Kidney glomerular epithelial cell (primary cell): Measurements from ENCODE around the gene NMRK2.
"Not testable (repeated sequence)": the region's sequence is repeated elsewhere in the genome, so short reads cannot be mapped to it uniquely, and the experiment has no call there.

Experiments used
- DNase-seq: peaks from one replicate; lab custom pipeline; 2025; lab: John Stamatoyannopoulos, UW

Gene NMRK2

GRCh38 chr19:3964256-3965194, 31.7 kb downstream of the NMRK2 start:
- DNase-seq = no peak

DNA sequence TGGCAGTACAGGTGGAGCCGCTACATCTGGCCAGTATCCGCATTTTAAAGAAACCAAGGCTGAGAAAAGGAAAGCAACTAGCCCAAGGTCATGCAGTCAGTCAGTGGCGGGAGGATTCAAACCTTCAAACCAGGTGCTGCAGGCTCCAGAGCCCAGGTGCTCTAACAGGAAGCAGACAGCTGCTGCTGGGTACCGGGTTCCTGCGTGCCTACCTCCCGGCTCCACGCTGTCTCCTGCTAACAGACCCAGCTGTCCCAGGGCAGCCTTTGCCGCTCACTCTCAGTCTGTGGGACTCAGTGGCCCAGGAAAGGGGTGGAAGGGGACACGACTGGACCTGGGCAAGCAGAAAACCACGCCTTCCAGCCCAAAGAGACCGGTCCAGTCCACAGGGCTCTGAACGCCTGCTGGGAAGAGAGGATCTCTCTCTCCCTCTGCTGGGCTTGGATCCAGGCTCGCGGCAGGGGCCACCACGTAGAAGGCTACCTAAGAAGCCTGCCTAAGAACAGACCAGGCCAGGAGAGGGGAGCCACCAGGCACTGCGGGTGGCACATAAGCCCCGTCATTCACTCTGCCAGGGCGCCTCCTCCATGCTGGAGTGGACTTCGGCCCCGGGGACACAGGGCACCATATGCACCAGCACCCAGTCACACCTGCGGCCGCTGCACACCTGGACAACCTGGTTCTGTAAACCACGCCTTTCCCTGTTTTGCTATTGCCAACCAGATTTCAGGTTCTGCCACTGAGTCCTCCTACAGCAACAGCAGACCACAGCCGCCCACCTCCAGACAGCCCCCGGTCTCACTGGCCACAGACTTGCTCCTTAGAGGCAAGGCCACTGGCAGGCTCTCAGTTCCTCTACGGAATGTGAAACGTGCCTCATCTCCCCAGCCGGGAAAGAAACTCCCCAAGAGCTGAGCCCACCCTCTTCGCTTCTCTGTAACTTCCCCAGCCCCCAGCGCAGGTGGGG, 33.5 kb downstream of the NMRK2 start:
- DNase-seq = no peak

- DNase-seq = not testable (repeated sequence)
These were observed 35.1 kb downstream of the NMRK2 start for GRCh38 chr19:3967983-3968382.

DNA sequence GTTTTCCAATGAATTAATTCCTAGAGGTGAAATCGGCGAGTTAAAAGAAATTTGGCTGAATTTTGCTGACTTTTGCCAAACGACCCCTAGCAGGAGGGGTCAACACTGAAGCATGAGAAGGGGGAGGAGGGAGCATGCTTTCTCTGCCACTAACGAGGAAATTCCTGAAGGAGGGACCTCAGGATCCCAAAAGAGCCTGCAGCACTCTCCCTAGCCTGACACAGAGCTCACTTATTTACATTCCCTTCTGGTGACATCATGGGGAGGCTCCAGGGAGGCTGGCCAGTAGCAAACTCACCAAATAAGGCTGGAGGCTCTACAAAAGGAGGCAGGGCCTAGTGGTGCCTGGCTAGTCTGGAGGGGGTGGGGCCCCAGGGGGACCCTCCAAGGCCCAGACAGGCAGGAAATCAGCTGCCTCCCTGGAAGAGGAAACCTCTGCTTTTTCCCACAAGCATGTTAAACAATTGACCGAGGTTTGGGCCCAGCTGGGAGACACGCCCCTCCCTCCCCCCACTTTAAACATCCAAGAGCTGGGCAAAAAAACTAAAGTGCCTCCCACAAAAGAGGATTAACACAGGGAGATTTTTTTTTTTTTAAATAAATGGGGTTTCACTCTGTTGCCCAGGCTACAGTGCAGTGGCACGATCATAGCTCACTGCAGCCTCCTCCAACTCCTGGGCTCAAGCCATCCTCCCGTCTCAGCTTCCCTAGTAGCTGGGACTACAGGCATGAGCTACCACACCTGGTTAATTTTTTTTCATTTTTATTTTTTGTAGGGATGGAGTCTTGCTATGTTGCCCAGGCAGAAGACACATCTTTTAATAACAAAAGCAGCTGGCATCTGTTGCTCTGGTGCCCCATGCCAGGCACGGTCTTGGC, 35.9 kb downstream of the NMRK2 start:
- DNase-seq = peak; percentile 99

DNA sequence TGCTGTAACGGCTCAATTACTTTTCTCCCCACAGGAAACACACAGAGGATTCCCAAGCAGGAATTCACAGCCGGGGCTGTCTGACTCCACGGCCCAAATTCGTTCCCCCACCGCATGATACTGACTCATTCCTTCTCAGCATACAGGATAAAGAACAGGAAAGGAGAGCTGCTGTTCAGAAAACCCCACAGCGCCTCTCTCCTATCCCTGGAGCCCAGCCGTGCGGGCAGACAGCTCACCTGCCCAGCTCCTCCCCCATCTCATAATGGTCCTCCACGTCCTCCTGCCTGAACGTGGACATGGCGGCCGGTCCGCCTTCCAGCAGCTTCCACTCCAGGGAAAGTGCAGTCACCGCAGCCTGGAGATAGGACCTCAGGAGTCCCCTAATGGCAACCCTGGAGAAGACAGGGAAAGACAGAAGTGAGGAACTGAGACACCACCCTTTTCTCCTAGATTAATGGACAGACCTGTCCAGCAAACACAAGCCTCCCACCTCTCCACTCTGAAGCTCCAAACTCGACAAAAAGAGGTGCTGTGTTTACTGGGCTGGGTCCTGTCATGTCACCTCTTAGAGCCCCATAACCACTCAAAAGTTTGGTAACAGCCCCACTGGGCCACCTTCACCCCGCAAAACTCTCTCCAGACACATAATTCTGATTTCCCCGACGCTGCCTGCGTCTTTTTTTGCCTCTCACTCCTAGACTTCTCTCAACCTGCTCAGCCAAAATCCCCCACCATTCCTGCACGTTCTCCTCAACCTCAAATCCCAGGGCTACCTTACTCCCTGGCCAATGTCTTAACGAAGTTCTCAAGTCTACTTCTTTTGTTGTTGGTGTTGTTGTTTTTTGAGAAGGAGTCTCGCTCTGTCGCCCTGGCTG, 36.8 kb downstream of the NMRK2 start:
- peak; percentile 80 for DNase-seq

- no peak for DNase-seq
These were observed 37.5 kb downstream of the NMRK2 start for GRCh38 chr19:3970313-3970807.

DNA sequence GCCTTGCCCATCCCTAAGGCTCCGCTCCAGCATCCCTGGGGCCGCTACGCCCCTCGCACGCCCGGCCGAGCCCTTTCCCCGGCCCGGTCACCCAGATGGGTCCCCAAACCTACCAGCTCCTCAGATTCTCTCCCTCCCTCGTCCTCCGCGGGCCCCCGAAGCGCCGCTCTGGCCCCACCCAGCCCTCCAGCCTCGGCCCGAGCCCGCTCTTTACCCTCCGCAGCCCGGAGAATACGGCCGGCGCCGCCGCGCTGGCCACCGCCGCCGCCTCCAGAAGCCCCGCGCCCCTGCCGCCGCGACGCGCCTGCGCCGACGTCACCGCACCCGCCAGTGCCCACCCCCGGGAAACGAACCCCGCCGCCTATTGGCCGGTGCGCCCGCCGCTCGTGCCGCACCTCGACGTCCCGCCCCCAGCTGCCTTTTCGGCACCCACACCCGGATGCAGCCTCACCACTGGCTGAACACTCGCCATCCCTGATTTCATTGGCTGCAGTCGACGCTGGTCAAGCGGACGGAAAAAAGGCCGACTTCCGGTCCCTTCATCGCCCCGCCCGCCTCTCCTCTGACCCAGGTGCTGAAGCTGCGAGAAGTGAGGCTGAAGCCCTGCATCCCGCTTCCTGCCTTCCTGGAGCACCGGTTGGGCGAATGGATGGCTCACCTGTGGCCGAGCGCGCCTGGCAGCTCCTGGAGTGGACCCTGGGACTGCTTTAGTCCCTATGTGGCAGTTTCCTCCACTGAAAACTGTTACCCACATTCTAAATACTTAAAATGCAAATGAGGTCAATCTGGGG, 38.1 kb downstream of the NMRK2 start, which contains the start of gene DAPK3:
DAPK3 (minus strand) TSS at position 292 of the 791 bp plus-strand sequence. CDS start 1,364 bp downstream, outside the sequence.
- DNase-seq = peak; percentile 95

DNA sequence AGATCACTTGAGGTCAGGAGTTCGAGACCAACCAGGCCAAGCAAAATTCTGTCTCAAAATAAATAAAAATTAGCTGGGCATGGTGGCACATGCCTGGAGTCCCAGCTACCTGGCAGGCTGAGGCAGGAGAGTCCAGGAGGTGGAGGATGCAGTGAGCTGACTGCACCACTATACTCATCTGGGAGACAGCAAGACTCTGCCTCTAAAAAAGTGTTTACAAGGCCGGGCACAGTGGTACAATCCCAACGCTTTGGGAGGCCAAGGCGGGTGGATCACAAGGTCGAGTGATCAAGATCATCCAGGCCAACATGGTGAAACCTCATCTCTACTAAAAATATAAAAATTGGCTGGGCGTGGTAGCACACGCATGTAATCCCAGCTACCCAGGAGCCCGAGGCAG, 42.3 kb downstream of the NMRK2 start:
- no peak for DNase-seq

- DNase-seq = no peak
These were observed 42.8 kb downstream of the NMRK2 start for GRCh38 chr19:3975637-3976087.

DNA sequence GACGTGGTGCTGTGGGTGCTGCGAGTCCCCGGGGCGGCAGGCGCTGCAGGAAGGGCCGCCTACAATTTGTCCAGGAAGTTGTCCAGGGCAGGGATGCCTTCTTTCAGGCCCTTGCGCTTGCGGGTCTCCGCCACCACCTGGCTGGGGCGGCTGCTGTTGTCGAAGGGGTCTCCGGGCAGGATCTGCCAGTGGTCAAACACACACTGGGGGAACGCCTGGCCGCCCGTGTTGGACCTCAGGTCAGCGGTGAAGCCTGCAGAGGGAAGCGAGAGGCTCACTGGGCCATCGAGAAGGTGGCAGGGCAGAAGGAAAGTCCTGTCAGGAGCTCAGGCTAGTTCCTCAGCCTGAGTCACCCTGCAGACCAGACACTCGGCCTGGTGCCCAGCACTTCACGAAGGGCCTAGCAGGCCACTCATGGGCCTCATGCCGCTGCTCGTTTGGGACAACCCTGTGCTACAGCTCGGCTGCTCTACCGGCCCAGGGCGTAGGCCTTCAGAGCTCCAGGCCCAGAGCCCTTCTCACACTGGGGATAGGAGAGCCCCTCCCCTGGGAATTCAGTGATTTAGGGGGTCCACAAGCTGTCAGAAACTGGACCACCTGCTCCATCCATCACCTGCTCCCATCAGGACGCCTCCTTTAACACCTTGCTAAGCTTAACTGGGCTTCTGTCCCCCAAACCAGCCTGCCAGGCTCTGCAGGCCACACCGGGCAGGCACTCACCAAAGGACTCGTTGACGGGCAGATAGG, 43.8 kb downstream of the NMRK2 start:
- no peak for DNase-seq

DNA sequence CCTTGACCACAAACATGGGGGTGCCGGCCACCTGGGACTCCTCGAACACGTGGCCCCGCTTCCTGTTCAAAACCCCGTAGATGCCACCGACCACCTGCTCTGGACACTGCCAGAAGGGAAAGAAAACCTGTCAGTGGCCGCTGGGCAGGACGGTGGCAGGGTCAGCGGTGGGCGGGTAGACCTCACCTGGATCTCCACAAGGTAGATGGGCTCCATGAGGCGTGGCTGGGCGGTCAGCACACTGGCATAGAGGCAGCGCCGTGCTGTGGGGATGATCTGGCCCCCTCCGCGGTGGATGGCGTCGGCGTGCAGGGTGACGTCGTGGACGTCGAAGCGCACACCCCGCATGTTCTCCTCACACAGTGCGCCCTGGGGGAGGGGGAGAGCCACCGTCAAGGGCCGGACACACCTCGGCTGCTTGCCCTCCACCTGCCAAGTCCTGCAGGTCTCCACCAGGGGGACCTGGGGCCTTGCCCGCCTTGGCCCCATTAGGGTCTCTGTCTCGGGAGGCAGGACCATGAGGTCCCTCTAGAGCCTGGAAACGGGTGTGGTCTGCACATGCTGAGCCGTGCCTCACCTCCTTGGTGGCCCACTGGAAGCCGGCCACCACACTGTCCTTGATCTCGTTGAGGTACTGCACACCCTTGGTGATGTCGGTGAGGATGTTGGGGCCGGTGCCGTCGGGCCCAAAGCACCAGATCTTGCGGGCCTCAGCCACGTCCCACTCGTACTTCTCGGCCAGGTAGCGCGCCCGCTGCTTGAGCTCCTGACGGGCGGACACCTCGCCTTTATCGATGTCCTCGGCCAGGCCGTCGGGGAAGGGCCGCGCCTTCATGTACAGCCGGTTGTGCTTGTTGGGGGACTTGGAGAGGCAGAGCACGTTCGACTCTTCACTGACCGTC, 44.6 kb downstream of the NMRK2 start:
- no peak for DNase-seq

DNA sequence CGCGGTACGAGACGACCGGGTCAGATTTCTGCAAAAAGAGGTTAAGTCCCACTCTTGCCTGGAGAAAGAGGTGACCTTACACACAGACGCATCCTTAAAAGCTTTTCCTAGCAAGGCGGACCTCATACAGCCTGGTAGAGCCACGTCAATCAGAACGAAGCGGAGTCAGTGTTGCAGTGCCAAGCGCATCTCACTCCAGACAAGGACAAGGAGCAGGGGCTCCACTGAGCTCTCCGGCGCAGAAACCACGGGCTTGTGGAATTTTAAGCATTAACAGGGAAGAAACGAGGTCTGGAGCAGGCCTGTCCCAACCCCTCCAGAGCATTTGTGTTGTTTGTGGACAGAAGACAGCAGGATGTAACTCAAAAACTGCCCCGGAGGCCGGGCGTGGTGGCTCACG, 45.3 kb downstream of the NMRK2 start:
- DNase-seq = no peak

DNA sequence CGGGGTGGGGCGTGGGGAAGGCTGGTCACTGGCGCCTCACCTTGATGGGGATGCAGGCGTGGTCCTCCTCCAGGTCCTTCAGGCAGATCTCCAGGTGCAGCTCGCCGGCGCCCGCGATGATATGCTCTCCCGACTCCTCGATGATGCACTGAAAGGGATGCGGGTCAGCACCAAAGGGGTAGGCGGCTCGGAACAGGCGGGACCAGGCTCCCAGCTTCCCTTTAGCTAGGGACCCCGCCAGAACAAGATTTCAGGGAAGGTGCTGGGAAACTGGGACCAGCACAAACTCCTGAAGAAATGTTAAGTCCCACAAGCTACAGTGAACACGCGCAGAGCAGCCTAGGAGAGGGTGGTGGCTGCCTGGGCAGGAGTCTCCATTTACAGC, 46.4 kb downstream of the NMRK2 start:
- no peak for DNase-seq

DNA sequence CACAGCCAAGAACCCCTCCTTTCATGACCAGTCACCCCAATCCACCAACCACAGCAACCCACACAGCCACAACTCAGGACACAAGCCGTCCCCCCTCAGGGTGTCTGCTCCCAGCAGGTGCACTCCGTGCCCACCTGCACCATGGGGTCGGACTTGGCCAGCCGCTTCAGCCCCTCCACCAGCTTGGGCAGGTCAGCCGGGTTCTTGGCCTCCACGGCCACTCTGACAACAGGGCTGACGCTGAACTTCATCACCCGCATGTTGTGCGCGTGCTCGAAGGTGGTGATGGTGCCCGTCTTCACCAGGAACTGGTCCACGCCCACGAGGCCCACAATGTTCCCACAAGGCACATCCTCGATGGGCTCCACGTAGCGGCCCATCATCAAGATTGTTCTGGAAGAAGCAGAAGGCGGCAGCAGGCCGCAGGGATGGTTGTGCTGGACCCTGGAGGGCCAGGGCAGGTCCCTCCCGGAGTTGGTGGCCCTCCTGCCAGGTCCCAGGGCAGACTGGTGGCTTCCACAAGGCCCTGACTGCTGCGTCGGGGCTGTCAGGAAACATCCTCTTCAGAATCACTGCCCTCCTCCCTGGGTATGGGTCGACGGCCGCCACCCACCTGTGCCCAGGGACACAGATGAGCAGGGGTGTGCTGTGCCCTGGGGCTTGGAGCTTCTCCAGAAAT, 46.9 kb downstream of the NMRK2 start:
- DNase-seq = no peak

GRCh38 chr19:3980353-3981251, 47.7 kb downstream of the NMRK2 start:
- no peak for DNase-seq

DNA sequence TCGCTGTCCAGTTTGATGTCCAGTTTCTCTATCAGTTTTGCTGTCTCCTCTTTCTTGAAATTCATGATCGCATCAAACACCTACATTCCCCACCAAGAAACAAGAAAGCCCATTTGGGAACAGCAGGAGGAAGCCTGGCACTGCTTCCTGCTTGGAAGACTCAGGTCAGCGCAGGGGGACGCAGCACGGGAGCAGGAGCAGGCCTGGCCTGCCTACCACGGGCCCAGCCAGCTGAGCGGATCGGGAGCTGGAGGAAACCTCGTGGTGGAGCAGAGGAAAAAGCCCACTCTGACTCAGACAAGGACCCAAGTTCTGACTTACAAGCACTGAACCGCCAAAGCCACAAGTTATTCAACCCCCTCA, 48.5 kb downstream of the NMRK2 start:
- no peak for DNase-seq
